B cell (primary cell): ENCODE measurements around the gene UBR1. TPM values are rescaled to one million over a fixed set of nuclear protein-coding genes. Genes with fewer than 3 reads are reported as not detected.

Experiments used
- ATAC-seq: fragments of 200-7000 bp; cut with Tn5 transposase; one replicate; pipeline ENCODE4 v1.10.0; 2021; ENCODE audit warnings: low read depth, mild to moderate bottlenecking, moderate number of reproducible peaks, moderate library complexity
- CTCF ChIA-PET: fragments of 350-600 bp; sonication (Branson Sonifier 250); formaldehyde crosslinking; loops from one replicate; lab custom pipeline; 2021; ENCODE audit warnings: antibody characterized with exemption, inconsistent platforms; lab: Charles Lee
- POLR2A ChIA-PET: fragments of 350-600 bp; sonication (Branson Sonifier 250); formaldehyde crosslinking; loops from one replicate; lab custom pipeline; 2021; ENCODE audit warnings: antibody characterized with exemption; lab: Charles Lee
- DNase-seq: peaks from one replicate; pipeline ENCODE4 v3.0.0; 2013
- H2AFZ ChIP-seq: 2 replicates; pipeline ENCODE4 v1.6.1; 2012; ENCODE audit warnings: mild to moderate bottlenecking, low read depth, low read length; ENCODE audit not compliant: insufficient read depth, poor library complexity, severe bottlenecking
- H3K27ac ChIP-seq, 2 donors: 1 replicate in 1 of 2; 2 replicates in 1 of 2; pipeline ENCODE4 v1.5.1; 2012 to 2013; ENCODE audit warnings: low read length in 2 of 2, mild to moderate bottlenecking in 2 of 2, moderate library complexity in 1 of 2
- H3K27me3 ChIP-seq, 4 experiments: fragments of 200-600 bp in 1 of 4; sonication (generic) in 1 of 4; replicated peaks in 1 of 4; 1 replicate in 2 of 4; 2 replicates in 2 of 4; pipeline versions ENCODE4 v1.6.1 to v1.7.0; 2013 to 2016; ENCODE audit warnings: low read length in 3 of 4, mild to moderate bottlenecking in 2 of 4, mixed read lengths in 1 of 4, moderate library complexity in 1 of 4; ENCODE audit not compliant: insufficient read depth in 4 of 4, control insufficient read depth in 3 of 4; ENCODE audit errors: control extremely low read depth in 1 of 4
- H3K36me3 ChIP-seq, 2 experiments: replicated peaks in 1 of 2; 1 replicate in 1 of 2; 2 replicates in 1 of 2; pipeline versions ENCODE4 v1.6.1 to v1.7.1; 2013; ENCODE audit warnings: low read length in 1 of 2; ENCODE audit not compliant: insufficient read depth in 2 of 2, control insufficient read depth in 1 of 2; ENCODE audit errors: control extremely low read depth in 1 of 2, extremely low read depth in 1 of 2
- H3K4me1 ChIP-seq, 2 donors: fragments of 200-600 bp in 1 of 2; sonication (generic) in 1 of 2; 1 replicate in 1 of 2; 2 replicates in 1 of 2; pipeline versions ENCODE4 v1.5.1 to v1.6.1; 2013 to 2017; ENCODE audit warnings: low read length in 2 of 2; ENCODE audit not compliant: control insufficient read depth in 2 of 2, insufficient read depth in 2 of 2
- H3K4me2 ChIP-seq: replicated peaks from 2 replicates; pipeline ENCODE3; 2012; ENCODE audit warnings: mild to moderate bottlenecking, low read depth, low read length; ENCODE audit not compliant: poor library complexity, severe bottlenecking
- H3K4me3 ChIP-seq, 5 experiments: fragments of 200-600 bp in 1 of 5; sonication (generic) in 1 of 5; 1 replicate in 3 of 5; 2 replicates in 2 of 5; pipeline versions ENCODE4 v1.5.1 to v1.7.0; 2011 to 2016; ENCODE audit warnings: low read length in 4 of 5, mild to moderate bottlenecking in 4 of 5, low read depth in 2 of 5, control low read depth in 1 of 5, moderate library complexity in 1 of 5; ENCODE audit not compliant: insufficient read depth in 1 of 5; ENCODE audit errors: control extremely low read depth in 1 of 5, extremely low read depth in 1 of 5
- H3K79me2 ChIP-seq: fragments of 200-600 bp; sonication (generic); one replicate; pipeline ENCODE4 v1.6.0; 2016; ENCODE audit warnings: low read length; ENCODE audit not compliant: control insufficient read depth, insufficient read depth
- H3K9ac ChIP-seq: fragments of 200-600 bp; sonication (generic); 2 replicates; pipeline ENCODE4 v1.6.1; 2017; ENCODE audit warnings: mild to moderate bottlenecking, low read length, moderate library complexity
- H3K9me3 ChIP-seq, 3 donors: one replicate each; pipeline versions ENCODE4 v1.6.1 to v1.7.1; 2013; ENCODE audit warnings: low read length in 2 of 3; ENCODE audit not compliant: control insufficient read depth in 2 of 3, insufficient read depth in 1 of 3; ENCODE audit errors: control extremely low read depth in 1 of 3
- H4K20me1 ChIP-seq: 2 replicates; pipeline ENCODE4 v1.6.0; 2012; ENCODE audit warnings: mild to moderate bottlenecking, low read length; ENCODE audit not compliant: insufficient read depth, control insufficient read depth, poor library complexity, severe bottlenecking
- H3K27ac Mint-ChIP-seq: one replicate; pipeline ENCODE4 v1.8.0; 2021; ENCODE audit warnings: mixed read lengths
- H3K27me3 Mint-ChIP-seq: one replicate; pipeline ENCODE4 v1.8.0; 2021; ENCODE audit warnings: mixed read lengths
- H3K4me1 Mint-ChIP-seq: one replicate; pipeline ENCODE4 v1.8.0; 2021; ENCODE audit warnings: mixed read lengths
- H3K4me3 Mint-ChIP-seq: one replicate; pipeline ENCODE4 v1.8.0; 2021; ENCODE audit warnings: mixed read lengths
- H3K9me3 Mint-ChIP-seq: one replicate; pipeline ENCODE4 v1.8.0; 2022; ENCODE audit warnings: mixed read lengths; ENCODE audit not compliant: insufficient read depth
- CTCF ChIP-seq: fragments of 200-600 bp; IDR thresholded peaks from one replicate; pipeline ENCODE4 v1.8.0; 2022; ENCODE audit warnings: antibody characterized with exemption, mild to moderate bottlenecking
- EZH2 ChIP-seq: IDR thresholded peaks from 2 replicates; pipeline ENCODE4 v1.6.1; 2012; ENCODE audit warnings: borderline replicate concordance, low read depth, mild to moderate bottlenecking, moderate library complexity, low read length; ENCODE audit not compliant: insufficient read depth, poor library complexity, severe bottlenecking
- WGBS: methylation state at CpG from one replicate; pipeline ENCODE4 v1.1.5; 2013; ENCODE audit warnings: missing lambda C conversion rate; ENCODE audit not compliant: insufficient coverage; 5-methylcytosine and 5-hydroxymethylcytosine counted together
- intact Hi-C: fragments of 100-400 bp; cut with micrococcal nuclease; formaldehyde crosslinking; loops from one replicate; pipeline ENCODE4 v1.10.0; 2022
- polyA plus RNA-seq: library from polyadenylated mRNA; depleted of rRNA; stranded (reverse); fragments of >200 nt; gene quantifications from 2 replicates; pipeline ENCODE4 v1.2.3, GENCODE V29; 2012
- total RNA-seq, 2 donors: library from RNA; stranded (reverse); fragments of 120-200 nt in 1 of 2; gene quantifications; 1 replicate in 1 of 2; 2 replicates in 1 of 2; pipeline versions ENCODE4 v1.2.3 to v1.2.4, GENCODE V29; 2013 to 2022

The UBR1 gene
- total and polyA plus RNA-seq, 2 donors (not counting 1 experiment from before 2014, with no cell fraction given): 9.7 to 66.7 TPM

GRCh38 chr15:42974202-42974862 is 131.5 kb downstream of the UBR1 start:
- intact Hi-C loops: no loop called here
- H3K79me2 ChIP-seq: no peaks in the 10 kb centered on the region
- Mint-ChIP-seq H3K4me1 (no peaks in the 10 kb centered on the region), H3K4me3 (no peak overlapping the region), H3K9me3 (peaks cover 4% of the 10 kb centered on the region), H3K27me3 (no peaks in the 10 kb centered on the region), H3K27ac (no peak overlapping the region)
- ChIA-PET CTCF (no interaction called here), POLR2A (no interaction called here)
- no peak overlapping the region for H3K27ac ChIP-seq
- no peaks in the 10 kb centered on the region for H4K20me1 ChIP-seq
- H3K4me3 ChIP-seq: no peak overlapping the region
- no peak for ATAC-seq
- TF ChIP-seq CTCF (no peak), EZH2 (no peak)
- H3K27me3 ChIP-seq: no peaks in the 10 kb centered on the region
- H3K9me3 ChIP-seq: peaks cover 0 to 4% (median 0%) of the 10 kb centered on the region in 3 donors
- H3K4me2 ChIP-seq: no peak overlapping the region
- 100% methylated on average over 2 of the region's 2 CpGs for WGBS
- no peak for DNase-seq
- no peak overlapping the region for H3K9ac ChIP-seq
- H3K36me3 ChIP-seq: peaks cover 8 to 56% of the 10 kb centered on the region in 2 experiments
- no peak overlapping the region for H2AFZ ChIP-seq
- no peaks in the 10 kb centered on the region for H3K4me1 ChIP-seq

- H3K4me2 ChIP-seq: no peak overlapping the region
- Mint-ChIP-seq H3K9me3 (peaks cover 4% of the 10 kb centered on the region), H3K4me1 (no peaks in the 10 kb centered on the region), H3K27me3 (no peaks in the 10 kb centered on the region), H3K27ac (no peak overlapping the region), H3K4me3 (no peak overlapping the region)
- H3K9me3 ChIP-seq: peaks cover 0 to 4% (median 0%) of the 10 kb centered on the region in 3 donors
- H4K20me1 ChIP-seq: no peaks in the 10 kb centered on the region
- no peaks in the 10 kb centered on the region for H3K4me1 ChIP-seq
- H3K27me3 ChIP-seq: no peaks in the 10 kb centered on the region
- WGBS: 100% methylated on average over 3 of the region's 4 CpGs
- TF ChIP-seq EZH2 (no peak), CTCF (no peak)
- H3K9ac ChIP-seq: no peak overlapping the region
- no peak overlapping the region for H2AFZ ChIP-seq
- no peak overlapping the region for H3K4me3 ChIP-seq
- DNase-seq (no peak), ATAC-seq (no peak)
- POLR2A ChIA-PET: no interaction called here
- peaks cover 9 to 51% of the 10 kb centered on the region in 2 experiments for H3K36me3 ChIP-seq
- H3K27ac ChIP-seq: no peak overlapping the region
- no peaks in the 10 kb centered on the region for H3K79me2 ChIP-seq
- CTCF ChIA-PET: no interaction called here
- intact Hi-C loops: no loop called here
Measured at GRCh38 chr15:42973114-42973513, 132.7 kb downstream of the UBR1 start.
